ENCODE data around the gene DIP2A.

Gene DIP2A

DNA sequence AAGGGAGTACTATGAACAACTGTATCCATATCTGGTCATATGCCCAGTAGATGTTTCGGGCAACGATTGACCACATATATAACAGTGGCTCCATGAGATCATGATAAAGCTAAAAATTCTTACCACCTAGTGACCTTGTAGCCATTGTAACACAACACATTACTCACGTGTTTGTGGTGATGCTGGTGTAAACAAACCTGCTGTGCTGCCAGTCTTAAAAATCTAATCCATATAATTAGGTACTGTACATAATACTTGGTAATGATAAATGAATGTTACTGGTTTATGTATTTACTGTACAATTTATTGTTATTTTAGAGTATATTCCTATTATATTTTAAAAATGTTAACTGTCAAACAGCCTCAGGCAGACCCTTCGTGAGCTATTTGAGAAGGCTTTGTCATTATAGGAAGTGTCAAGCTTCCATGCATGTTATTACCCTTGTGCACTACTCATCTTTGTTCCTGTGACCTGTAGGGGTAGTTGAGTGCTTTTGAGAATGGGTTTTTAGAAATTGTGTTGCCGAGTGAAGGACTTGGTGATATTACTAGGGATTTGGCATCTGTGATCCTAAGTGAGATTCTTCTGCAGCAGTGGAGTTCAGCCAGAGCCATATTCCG, 23.6 kb downstream of the DIP2A start:
- no peak overlapping the region for H2AFZ ChIP-seq (ENCODE audit: low read length)
- no peak overlapping the region for H3K27ac ChIP-seq (ENCODE audit: low read length)
- no peak overlapping the region for H3K4me3 ChIP-seq (ENCODE audit: low read length)
- no peaks in the 10 kb centered on the region for H4K20me1 ChIP-seq (ENCODE audit: insufficient read depth, low read length)
- H3K27me3 ChIP-seq (replicated peaks; ENCODE audit: insufficient read depth, low read length), result no peaks in the 10 kb centered on the region
- H3K9ac ChIP-seq (ENCODE audit: low read length), result no peak overlapping the region
- H3K79me2 ChIP-seq (ENCODE audit: low read length), result peaks cover 48% of the 10 kb centered on the region
- no peak for DNase-seq
- no peaks in the 10 kb centered on the region for H3K9me2 ChIP-seq (replicated peaks; ENCODE audit: insufficient read depth, low read length)
- no peaks in the 10 kb centered on the region for H3F3A ChIP-seq (ENCODE audit: insufficient read depth, low read length)
- no peak overlapping the region for H3K4me2 ChIP-seq (ENCODE audit: low read depth, low read length)
- no peak for TF ChIP-seq EZH2 (optimal IDR thresholded peaks at IDR 0.05; ENCODE audit: low read depth, low read length)
- TF ChIP-seq EZH2phosphoT487 (IDR thresholded peaks at IDR 0.05; ENCODE audit: low read length), result no peak
- TF ChIP-seq, protein P1, sequence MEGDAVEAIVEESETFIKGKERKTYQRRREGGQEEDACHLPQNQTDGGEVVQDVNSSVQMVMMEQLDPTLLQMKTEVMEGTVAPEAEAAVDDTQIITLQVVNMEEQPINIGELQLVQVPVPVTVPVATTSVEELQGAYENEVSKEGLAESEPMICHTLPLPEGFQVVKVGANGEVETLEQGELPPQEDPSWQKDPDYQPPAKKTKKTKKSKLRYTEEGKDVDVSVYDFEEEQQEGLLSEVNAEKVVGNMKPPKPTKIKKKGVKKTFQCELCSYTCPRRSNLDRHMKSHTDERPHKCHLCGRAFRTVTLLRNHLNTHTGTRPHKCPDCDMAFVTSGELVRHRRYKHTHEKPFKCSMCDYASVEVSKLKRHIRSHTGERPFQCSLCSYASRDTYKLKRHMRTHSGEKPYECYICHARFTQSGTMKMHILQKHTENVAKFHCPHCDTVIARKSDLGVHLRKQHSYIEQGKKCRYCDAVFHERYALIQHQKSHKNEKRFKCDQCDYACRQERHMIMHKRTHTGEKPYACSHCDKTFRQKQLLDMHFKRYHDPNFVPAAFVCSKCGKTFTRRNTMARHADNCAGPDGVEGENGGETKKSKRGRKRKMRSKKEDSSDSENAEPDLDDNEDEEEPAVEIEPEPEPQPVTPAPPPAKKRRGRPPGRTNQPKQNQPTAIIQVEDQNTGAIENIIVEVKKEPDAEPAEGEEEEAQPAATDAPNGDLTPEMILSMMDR (IDR thresholded peaks at IDR 0.05; ENCODE audit: low read length), result no peak
- no peaks in the 10 kb centered on the region for H3K36me3 ChIP-seq (replicated peaks; ENCODE audit: insufficient read depth, low read length)
- no peaks in the 10 kb centered on the region for H3K9me3 ChIP-seq (replicated peaks; ENCODE audit: insufficient read depth, low read length)
- H3K4me1 ChIP-seq (ENCODE audit: low read length), result no peaks in the 10 kb centered on the region

DNA sequence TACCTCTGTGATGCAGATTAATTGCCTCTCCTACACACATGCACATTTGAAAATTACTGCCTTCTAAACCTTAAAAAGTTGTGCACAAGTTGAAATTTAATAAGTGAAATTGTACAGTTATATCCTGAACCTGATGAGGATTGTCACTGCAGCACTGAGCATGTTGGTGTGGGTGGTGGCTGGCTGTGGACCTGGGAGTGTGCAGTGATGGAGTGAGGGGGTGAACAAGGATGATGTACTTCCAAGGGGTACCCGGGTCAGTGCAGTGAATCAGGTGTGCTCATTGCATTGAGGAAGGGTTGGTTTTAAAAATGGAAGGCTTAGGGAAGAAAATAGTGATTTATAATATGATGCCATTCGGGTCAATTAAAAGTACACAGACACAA, 24.1 kb downstream of the DIP2A start:
- H2AFZ ChIP-seq (ENCODE audit: low read length), result no peak overlapping the region
- H3K9me3 ChIP-seq (replicated peaks; ENCODE audit: insufficient read depth, low read length), result no peaks in the 10 kb centered on the region
- no peaks in the 10 kb centered on the region for H3K9me2 ChIP-seq (replicated peaks; ENCODE audit: insufficient read depth, low read length)
- H3K4me2 ChIP-seq (ENCODE audit: low read depth, low read length), result no peak overlapping the region
- no peak overlapping the region for H3K9ac ChIP-seq (ENCODE audit: low read length)
- no peaks in the 10 kb centered on the region for H3K4me1 ChIP-seq (ENCODE audit: low read length)
- H3K27ac ChIP-seq (ENCODE audit: low read length), result no peak overlapping the region
- no peaks in the 10 kb centered on the region for H3F3A ChIP-seq (ENCODE audit: insufficient read depth, low read length)
- no peak for DNase-seq
- TF ChIP-seq, protein P1 (IDR thresholded peaks at IDR 0.05; ENCODE audit: low read length), result no peak
- TF ChIP-seq EZH2 (optimal IDR thresholded peaks at IDR 0.05; ENCODE audit: low read depth, low read length) (no peak), EZH2phosphoT487 (IDR thresholded peaks at IDR 0.05; ENCODE audit: low read length) (no peak)
- no peak overlapping the region for H3K4me3 ChIP-seq (ENCODE audit: low read length)
- H3K36me3 ChIP-seq (replicated peaks; ENCODE audit: insufficient read depth, low read length), result no peaks in the 10 kb centered on the region
- H3K79me2 ChIP-seq (ENCODE audit: low read length), result peaks cover 45% of the 10 kb centered on the region
- no peaks in the 10 kb centered on the region for H4K20me1 ChIP-seq (ENCODE audit: insufficient read depth, low read length)
- H3K27me3 ChIP-seq (replicated peaks; ENCODE audit: insufficient read depth, low read length), result no peaks in the 10 kb centered on the region

DNA sequence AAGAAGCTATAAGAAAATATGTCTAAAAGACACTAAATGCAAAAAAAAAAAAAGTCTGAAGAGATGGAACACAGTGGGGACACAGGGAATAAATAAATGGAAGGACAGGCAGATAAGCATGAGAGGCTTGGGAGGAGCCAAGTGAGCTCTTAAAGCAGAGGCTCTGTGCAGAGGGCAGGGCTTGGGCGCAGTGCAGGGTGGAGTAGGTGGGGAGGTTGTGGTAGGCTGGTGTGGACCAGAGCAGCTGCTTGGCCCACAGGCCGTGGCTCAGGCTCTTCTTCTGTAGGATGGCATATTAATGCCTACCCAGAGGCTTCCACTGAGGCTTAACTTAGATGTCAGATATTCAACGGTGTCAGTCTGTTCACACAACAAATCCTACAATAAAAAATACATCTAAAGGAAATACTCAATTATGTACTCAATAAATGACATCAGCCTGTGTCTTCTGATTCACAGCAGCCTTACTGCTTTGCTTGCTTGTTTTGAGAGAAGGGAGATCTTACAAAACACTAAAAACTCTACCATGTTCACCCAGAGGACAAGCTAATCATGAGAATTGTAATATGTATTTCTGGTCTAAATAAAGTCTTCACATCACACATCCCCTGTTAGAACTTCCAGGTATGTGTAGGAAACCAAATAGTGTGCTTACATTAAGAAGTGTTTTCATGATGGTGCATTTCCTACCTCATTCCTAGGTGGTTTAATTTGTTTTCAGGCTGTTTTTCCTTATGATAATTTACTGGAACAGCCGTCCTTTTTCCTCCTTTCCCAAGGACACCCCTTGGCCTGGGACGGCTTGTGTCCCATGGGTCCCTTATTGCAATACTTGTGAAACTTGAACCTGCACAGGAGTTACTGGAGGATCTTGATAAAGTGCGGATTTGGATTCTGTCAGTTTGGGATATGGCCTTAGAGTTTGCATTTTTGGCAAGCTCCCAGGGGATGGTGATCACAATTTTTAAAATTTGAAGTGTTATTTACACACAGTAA, 24.9 kb downstream of the DIP2A start:
- Histone ChIP-seq H3K79me2 (ENCODE audit: low read length) (peaks cover 41% of the 10 kb centered on the region), H3K27me3 (replicated peaks; ENCODE audit: insufficient read depth, low read length) (no peaks in the 10 kb centered on the region), H3K4me3 (ENCODE audit: low read length) (no peak overlapping the region), H3K36me3 (replicated peaks; ENCODE audit: insufficient read depth, low read length) (no peaks in the 10 kb centered on the region), H2AFZ (ENCODE audit: low read length) (no peak overlapping the region), H3K9me3 (replicated peaks; ENCODE audit: insufficient read depth, low read length) (no peaks in the 10 kb centered on the region), H3K27ac (ENCODE audit: low read length) (no peak overlapping the region), H3K4me2 (ENCODE audit: low read depth, low read length) (no peak overlapping the region), H3F3A (ENCODE audit: insufficient read depth, low read length) (no peaks in the 10 kb centered on the region), H3K9ac (ENCODE audit: low read length) (no peak overlapping the region), H4K20me1 (ENCODE audit: insufficient read depth, low read length) (no peaks in the 10 kb centered on the region), H3K4me1 (ENCODE audit: low read length) (no peaks in the 10 kb centered on the region), H3K9me2 (replicated peaks; ENCODE audit: insufficient read depth, low read length) (no peaks in the 10 kb centered on the region)
- no peak for DNase-seq
- TF ChIP-seq EZH2 (optimal IDR thresholded peaks at IDR 0.05; ENCODE audit: low read depth, low read length) (no peak), EZH2phosphoT487 (IDR thresholded peaks at IDR 0.05; ENCODE audit: low read length) (no peak)
- TF ChIP-seq, protein P1 (IDR thresholded peaks at IDR 0.05; ENCODE audit: low read length), result no peak

Data from MM.1S (cell line).